Umbilical cord (tissue), 2 donors: ENCODE results near the gene GORASP2. TPM values are rescaled to one million over a fixed set of nuclear protein-coding genes. Genes with fewer than 3 reads are reported as not detected.
"Not testable (repeated sequence)": the region's sequence is repeated elsewhere in the genome, so short reads cannot be mapped to it uniquely, and the experiment has no call there.

Experiments
- DNase-seq: peaks from one replicate; pipeline ENCODE4 v3.0.0-alpha.2; 2015; ENCODE audit warnings: low spot score
- total RNA-seq: library from RNA; depleted of rRNA; stranded (reverse); fragments of >200 nt; gene quantifications from one replicate; pipeline ENCODE4 v1.2.3, GENCODE V29; 2014; ENCODE audit warnings: low replicate concordance; ENCODE audit not compliant: insufficient read depth

The GORASP2 gene
- total RNA-seq, result 18.1 TPM

- DNase-seq, result peak; percentile 100
Measured at GRCh38 chr2:170928824-170929685, at the start of gene GORASP2. TSS of gene GORASP2 (plus strand) at chr2:170929253. CDS start at chr2:170929341, 88 bp downstream.

GRCh38 chr2:170881840-170882239, 47.2 kb upstream of the GORASP2 start:
- DNase-seq, result no peak

DNA sequence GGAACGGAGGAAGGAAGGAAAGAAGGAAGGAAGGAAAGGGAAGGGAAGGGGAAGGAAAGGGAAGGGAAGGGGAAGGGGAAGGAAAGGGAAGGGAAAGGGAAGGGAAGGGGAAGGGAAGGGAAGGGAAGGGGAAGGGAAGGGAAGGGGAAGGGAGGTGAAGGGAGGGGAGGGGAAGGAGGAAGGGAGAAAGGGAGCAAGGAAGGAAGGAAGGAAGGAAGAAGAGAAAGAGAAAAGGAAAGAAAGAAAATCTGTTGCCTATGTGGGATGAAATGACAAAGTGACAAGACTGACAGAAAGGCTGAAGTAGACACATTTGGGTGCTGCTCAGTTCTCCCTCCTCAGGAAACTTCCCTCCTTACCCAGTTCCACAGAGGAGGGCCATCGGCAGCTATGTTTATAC, 46.3 kb upstream of the GORASP2 start:
- no peak for DNase-seq

- DNase-seq, result no peak
Measured at GRCh38 chr2:170883683-170884082, 45.4 kb upstream of the GORASP2 start.

GRCh38 chr2:170885130-170885791, 43.8 kb upstream of the GORASP2 start:
- DNase-seq, result no peak

- peak; percentile 22 for DNase-seq
Measured at GRCh38 chr2:170886386-170886785, 42.7 kb upstream of the GORASP2 start.

GRCh38 chr2:170887496-170887895, 41.6 kb upstream of the GORASP2 start:
- no peak for DNase-seq

DNA sequence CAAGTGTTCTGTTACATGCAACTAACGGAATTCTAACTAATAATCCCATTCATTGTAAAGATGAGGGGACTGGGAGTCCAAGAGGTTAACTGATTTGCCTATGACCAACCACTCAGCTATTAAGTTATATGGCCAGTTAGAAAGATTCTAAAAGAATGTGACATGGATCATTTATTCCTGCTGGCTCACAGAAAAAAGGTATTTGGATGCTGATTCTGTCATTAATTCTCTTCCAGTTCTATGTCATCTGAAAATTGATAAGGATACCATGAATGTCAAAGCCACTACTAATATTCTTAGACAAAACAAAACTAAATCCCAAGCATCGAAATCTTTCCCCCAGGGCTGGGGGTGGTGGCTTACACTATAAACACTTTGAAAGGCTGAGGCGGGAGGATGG, 41.2 kb upstream of the GORASP2 start:
- no peak for DNase-seq

GRCh38 chr2:170891893-170892292, 37.2 kb upstream of the GORASP2 start:
- DNase-seq, result no peak

DNA sequence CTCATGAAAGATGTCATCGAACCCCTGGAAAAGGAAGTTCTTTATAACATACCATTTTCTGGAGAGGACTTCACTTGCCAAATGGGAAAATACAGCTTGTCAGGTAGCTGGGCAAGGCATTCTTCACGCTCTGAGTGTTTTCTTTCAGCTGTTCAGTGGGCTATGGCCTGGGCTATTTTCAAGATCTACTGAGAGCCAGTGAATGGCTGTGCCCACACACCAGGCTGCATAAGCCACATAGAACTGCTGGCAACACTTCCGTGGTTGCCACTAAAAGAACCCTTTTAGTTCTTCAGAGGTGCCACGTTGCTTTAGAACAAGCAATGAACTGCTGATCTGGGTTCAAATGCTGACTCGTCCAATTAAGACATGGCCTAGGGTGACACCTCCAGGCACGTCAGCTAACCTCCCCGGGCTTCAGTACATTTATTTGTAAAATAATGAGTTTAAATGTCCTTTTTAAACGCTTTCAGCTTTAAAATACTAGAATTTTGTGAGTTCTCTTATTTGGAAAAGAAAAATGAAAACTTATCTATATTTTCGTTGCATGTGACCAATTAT, 36.6 kb upstream of the GORASP2 start:
- no peak for DNase-seq

- no peak for DNase-seq
Measured at GRCh38 chr2:170895023-170895757, 33.9 kb upstream of the GORASP2 start.

DNA sequence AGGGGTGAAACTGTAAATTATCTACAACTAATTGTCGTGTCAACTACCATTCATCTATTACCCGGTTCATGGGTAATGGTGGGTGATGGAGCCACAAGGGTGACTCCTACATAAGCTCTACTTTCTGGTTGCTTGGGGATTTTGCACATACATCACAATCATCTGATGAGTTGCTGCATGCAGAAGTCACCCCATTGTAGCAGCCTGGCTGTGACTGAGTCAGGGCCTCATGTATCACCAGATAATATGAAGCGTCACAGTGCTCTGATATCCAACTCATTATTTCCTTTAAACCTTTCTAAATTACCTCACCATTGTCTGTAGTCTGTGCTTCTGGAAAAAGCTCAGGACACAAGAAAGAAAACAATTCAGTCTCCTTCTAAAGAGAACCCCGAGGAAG, 32.4 kb upstream of the GORASP2 start:
- DNase-seq, result no peak

- DNase-seq, result no peak
Measured at GRCh38 chr2:170897108-170897507, 31.9 kb upstream of the GORASP2 start.

GRCh38 chr2:170905864-170906263, 23.2 kb upstream of the GORASP2 start:
- no peak for DNase-seq

DNA sequence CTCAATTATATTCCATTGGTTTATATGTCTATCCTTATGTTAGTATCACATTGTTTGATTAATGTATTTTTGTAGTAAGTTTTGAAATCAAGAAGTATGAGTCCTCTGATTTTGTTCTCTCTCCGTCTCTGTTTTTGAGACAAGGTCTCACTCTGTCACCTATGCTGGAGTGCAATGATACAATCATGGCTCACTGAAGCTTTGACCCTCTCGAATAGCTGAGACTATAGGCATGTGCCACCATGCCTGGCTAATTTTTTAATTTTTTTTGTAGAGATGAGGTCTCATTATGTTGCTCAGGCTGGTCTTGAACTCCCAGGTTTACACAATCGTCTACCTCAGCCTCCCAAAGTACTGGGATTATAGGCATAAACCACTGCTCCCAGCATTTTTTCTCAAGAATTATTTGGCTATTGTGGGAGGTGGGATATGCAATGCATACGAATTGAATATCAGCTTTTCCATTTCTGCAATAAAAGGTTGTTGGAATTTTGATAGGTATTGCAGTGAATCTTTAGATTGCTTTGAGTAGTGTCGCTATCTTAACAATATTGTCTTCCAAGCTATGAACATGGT, 17.7 kb upstream of the GORASP2 start:
- DNase-seq, result no peak

DNA sequence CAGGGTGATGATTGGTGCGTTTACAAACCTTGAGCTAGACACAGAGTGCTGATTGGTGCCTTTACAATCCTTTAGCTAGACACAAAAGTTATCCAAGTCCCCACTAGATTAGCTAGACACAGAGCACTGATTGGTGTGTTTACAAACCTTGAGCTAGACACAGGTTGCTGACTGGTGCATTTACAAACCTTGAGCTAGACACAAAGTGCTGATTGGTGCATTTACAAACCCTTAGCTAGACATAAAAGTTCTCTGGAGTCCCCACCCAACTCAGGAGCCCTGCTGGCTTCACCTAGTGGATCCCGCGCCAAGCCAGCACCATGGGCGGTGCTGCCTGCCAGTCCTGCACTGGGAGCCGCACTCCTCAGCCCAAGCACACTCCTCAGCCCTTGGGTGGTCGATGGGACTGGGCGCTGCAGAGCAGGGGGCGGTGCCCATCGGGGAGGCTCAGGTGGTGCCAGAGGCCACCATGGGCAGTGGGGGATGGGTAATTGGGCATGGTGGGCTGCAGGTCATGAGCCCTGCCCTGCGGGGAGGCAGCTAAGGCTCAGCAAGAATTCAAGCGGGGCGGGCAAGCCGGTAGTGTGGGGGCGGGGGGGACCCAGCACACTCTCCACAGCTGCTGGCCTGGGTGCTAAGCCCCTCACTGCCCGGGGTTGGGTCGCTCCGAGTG, 13.9 kb upstream of the GORASP2 start:
- DNase-seq, result not testable (repeated sequence)

- no peak for DNase-seq
Measured at GRCh38 chr2:170917219-170917913, 11.7 kb upstream of the GORASP2 start.

GRCh38 chr2:170917957-170918356, 11.1 kb upstream of the GORASP2 start:
- DNase-seq, result peak; percentile 43

- DNase-seq, result not testable (repeated sequence)
Measured at GRCh38 chr2:170921873-170922272, 7.2 kb upstream of the GORASP2 start.
